C4-2B (cell line): ENCODE results near the gene WDR72.

ENCODE experiments used
- H3K27ac ChIP-seq: fragments of 450-650 bp; 2 replicates; pipeline ENCODE4 v1.5.1; 2017
- ZFX ChIP-seq: fragments of 450-650 bp; IDR thresholded peaks from 2 replicates; pipeline ENCODE4 v1.6.1; 2017
- TF ChIP-seq, protein P1 (sequence below): fragments of 450-650 bp; conservative IDR thresholded peaks from 2 replicates; pipeline ENCODE4 v1.5.1; 2017; ENCODE audit warnings: mild to moderate bottlenecking

WDR72 gene

DNA sequence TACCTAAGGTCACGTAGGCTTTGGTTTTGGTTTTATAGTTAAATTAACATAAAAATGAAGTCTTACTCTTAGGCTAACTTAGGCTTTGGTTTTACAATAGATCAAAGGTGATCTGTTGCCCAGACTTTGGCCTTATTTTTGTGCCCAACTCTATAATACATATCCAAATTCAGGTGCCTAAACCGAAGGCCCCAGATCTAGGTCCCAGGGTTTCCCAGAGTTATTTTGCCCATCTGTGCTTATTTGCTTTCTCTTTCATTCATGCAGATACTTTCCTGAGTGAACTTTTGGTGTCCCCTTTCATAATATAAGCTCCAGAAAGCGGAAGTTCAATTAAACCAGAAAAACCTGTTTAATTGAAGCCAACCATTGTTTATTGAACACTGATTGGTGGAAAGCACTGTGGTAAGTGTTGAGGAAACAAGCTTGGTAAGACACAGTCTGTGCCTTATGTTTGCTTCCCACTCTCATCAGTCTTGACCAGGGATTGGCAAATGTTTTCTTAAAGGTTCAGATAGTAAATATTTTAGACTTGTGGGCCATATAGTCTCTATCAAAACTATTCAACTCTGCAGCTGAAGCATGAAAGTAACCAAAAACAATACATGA is 209.7 kb downstream of the WDR72 start:
- no peak for TF ChIP-seq ZFX
- TF ChIP-seq, protein P1, sequence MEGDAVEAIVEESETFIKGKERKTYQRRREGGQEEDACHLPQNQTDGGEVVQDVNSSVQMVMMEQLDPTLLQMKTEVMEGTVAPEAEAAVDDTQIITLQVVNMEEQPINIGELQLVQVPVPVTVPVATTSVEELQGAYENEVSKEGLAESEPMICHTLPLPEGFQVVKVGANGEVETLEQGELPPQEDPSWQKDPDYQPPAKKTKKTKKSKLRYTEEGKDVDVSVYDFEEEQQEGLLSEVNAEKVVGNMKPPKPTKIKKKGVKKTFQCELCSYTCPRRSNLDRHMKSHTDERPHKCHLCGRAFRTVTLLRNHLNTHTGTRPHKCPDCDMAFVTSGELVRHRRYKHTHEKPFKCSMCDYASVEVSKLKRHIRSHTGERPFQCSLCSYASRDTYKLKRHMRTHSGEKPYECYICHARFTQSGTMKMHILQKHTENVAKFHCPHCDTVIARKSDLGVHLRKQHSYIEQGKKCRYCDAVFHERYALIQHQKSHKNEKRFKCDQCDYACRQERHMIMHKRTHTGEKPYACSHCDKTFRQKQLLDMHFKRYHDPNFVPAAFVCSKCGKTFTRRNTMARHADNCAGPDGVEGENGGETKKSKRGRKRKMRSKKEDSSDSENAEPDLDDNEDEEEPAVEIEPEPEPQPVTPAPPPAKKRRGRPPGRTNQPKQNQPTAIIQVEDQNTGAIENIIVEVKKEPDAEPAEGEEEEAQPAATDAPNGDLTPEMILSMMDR = no peak
- H3K27ac ChIP-seq = no peak overlapping the region

DNA sequence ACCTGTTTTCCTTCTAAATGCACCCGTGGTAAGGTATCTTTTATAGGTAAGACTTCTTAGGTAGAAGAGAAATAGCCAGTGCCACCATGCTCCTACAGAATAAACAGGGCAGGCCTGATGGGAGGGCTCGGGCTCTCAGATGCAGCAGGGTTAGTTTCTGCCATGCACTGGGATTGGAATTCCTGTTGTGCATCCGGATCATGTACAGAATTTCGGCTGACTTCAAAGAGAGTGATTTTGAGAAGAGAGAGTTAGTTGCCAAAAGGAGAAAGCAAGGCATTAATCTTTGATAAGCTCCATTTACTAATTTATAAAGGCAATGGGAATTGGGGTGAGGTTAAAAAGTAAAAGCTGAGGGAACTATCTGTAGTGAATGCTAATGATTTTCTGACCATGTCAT is 211.2 kb downstream of the WDR72 start:
- TF ChIP-seq, protein P1 = no peak
- no peak for TF ChIP-seq ZFX
- H3K27ac ChIP-seq = no peak overlapping the region

DNA sequence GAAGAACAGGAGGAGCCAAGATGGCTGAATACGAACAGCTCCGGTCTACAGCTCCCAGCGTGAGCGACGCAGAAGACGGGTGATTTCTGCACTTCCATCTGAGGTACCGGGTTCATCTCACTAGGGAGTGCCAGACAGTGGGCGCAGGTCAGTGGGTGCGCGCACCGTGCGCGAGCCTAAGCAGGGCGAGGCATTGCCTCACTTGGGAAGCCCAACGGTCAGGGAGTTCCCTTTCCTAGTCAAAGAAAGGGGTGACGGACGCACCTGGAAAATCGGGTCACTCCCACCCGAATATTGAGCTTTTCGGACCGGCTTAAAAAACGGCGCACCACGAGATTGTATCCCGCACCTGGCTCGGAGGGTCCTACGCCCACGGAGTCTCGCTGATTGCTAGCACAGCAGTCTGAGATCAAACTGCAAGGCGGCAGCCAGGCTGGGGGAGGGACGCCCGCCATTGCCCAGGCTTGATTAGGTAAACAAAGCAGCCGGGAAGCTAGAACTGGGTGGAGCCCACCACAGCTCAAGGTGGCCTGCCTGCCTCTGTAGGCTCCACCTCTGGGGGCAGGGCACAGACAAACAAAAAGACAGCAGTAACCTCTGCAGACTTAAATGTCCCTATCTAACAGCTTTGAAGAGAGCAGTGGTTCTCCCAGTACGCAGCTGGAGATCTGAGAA is 218.7 kb downstream of the WDR72 start:
- H3K27ac ChIP-seq = peak overlapping the region; percentile 49

DNA sequence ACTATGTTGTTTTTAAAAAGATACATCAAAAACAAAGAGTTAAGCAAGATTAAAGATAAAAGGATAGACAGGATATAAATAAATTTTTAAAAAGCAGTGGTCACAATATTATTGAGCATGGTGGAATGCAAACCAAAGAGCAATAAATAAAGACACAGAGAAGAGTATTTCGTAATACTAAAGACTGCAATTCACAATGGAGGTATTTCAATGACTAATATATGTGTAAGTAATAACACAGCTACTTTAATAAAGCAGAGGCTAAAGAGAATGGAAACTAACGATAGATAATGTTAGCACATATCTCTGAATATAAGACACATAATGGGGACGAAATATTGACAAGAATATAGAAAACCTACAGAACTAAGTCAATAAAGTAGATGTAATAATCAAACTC is 219.6 kb downstream of the WDR72 start:
- TF ChIP-seq, protein P1 = no peak
- no peak overlapping the region for H3K27ac ChIP-seq

DNA sequence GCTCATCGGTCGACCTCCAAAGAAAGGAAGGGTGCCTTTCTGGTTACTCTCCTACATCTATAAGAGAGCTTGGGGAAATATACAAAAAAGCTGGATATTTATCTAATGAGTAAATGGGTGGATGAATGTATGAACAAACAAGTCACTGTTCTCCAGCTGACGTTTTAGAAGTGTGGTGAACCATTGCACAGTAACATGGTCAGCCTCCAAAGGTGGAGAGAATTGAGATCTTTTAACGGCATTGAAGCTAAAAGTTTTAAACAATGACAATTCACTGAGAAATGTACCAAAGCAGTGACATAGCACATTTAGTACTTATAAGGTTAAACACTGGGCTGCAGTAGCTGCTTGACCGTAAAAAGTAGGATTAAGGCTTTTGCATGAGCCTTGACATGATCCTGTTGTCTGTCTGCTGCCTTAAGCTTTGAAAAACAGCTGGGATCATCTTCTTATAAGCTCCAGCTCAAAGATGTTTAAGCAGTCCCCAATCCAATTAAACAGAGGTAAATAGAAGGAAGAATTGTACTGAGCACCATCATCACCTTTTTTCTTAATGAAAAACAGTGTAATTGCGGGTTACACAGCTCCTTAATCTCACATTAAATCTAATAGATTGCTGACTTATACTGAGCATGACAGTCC is 222.9 kb downstream of the WDR72 start:
- no peak for TF ChIP-seq ZFX
- TF ChIP-seq, protein P1 = no peak

DNA sequence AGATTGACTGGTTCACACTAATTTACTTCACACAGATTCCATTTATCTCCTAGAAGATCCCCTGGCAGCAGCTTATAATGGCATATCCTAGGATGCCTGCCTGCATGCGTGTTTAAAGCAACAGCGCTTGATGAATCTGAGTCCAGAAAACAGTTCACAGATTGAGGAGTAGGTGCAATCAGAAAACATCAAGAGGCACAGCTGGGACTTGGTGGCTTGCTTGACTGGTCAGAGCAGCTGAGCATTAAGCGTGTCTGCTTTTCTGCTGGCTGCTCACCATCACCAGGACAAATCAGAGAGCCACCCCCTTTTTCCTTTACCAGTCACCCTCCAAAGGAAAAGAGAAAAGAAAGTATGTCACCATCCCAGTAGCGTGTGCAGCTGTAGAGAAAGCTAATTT is 223.6 kb downstream of the WDR72 start:
- no peak overlapping the region for H3K27ac ChIP-seq
- TF ChIP-seq ZFX = no peak
- TF ChIP-seq, protein P1 = no peak

More for the DNA sequence above, 222.9 kb downstream of the WDR72 start:
- H3K27ac ChIP-seq = no peak overlapping the region

DNA sequence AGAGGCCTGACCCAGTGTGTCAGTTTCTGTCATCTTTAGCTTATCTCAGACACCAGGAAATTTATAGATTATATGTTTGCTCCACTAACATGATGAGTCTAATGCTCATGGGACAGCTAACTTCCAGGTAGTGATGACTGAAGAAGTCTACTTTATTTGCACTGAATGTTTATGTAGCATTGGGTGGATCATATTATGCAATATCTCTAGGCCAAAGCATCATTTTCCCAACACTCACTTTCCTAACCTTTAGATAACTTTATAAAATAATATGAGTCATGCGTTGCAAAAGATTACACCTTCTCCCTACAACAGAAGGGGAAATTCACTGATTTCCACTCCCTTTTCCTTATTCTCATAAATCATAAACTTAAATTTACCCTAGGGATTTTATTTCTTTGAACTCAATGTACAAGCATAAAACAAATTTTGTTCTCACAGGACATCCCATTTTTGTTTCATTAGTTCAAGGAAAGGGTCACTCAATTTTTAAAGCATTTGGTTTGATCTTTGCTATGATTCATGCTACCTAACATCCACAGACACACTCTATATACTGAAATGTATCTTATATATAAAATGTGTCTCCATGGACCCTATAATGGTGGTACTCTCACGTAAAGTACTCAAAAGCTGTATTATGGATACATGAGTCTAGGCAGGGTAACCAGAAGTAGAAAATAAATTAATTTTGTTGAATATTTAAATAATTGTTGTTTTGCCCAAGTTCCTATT is 225.2 kb downstream of the WDR72 start:
- TF ChIP-seq, protein P1 = no peak
- no peak for TF ChIP-seq ZFX
- H3K27ac ChIP-seq = no peak overlapping the region
